NCI-H2227 treated with DMSO at 0.1 percent for 48 hours (cell line): ENCODE results near the gene PITX2.

ENCODE experiments used
- DNase-seq: peaks from one replicate; lab custom pipeline; 2025; lab: John Stamatoyannopoulos, UW

Gene PITX2

GRCh38 chr4:110623718-110624397 lies 981 bp upstream of the PITX2 start:
- no peak for DNase-seq

GRCh38 chr4:110621839-110622751 lies 782 bp downstream of the PITX2 start:
- DNase-seq, result no peak

- DNase-seq, result no peak
Observed at GRCh38 chr4:110621328-110621812, 1.5 kb downstream of the PITX2 start.

- no peak for DNase-seq
Observed at GRCh38 chr4:110620691-110621327, 2.1 kb downstream of the PITX2 start.

GRCh38 chr4:110620322-110620690 lies 2.6 kb downstream of the PITX2 start:
- DNase-seq, result no peak

GRCh38 chr4:110619463-110620247 lies 3.2 kb downstream of the PITX2 start:
- DNase-seq, result no peak

GRCh38 chr4:110618581-110619462 lies 4.1 kb downstream of the PITX2 start:
- no peak for DNase-seq

GRCh38 chr4:110617646-110618580 lies 5.0 kb downstream of the PITX2 start:
- DNase-seq, result no peak

GRCh38 chr4:110617075-110617640 lies 5.7 kb downstream of the PITX2 start:
- no peak for DNase-seq

- no peak for DNase-seq
Observed at GRCh38 chr4:110616238-110617074, 6.4 kb downstream of the PITX2 start.

GRCh38 chr4:110615353-110616237 lies 7.3 kb downstream of the PITX2 start:
- no peak for DNase-seq

GRCh38 chr4:110614976-110615352 lies 7.9 kb downstream of the PITX2 start:
- DNase-seq, result no peak

GRCh38 chr4:110614173-110614963 lies 8.5 kb downstream of the PITX2 start:
- DNase-seq, result no peak

- no peak for DNase-seq
Observed at GRCh38 chr4:110613745-110614144, 9.1 kb downstream of the PITX2 start.

GRCh38 chr4:110612631-110613269 lies 10.1 kb downstream of the PITX2 start:
- no peak for DNase-seq

- DNase-seq, result no peak
Observed at GRCh38 chr4:110611968-110612447, 10.9 kb downstream of the PITX2 start.
